Measurements from ENCODE around the gene TMEM184A. TPM values are rescaled to one million over a fixed set of nuclear protein-coding genes. Genes with fewer than 3 reads are reported as not detected.

Gene TMEM184A
- total RNA-seq, 1 donor from 2014 or later, result 8.6 TPM

- Mint-ChIP-seq H3K27me3 (no peaks in the 10 kb centered on the region), H3K27ac (no peak overlapping the region), H3K36me3 (ENCODE audit: insufficient read depth) (peaks cover 8% of the 10 kb centered on the region), H3K4me1 (ENCODE audit: low read depth) (no peaks in the 10 kb centered on the region), H3K4me3 (ENCODE audit: low read depth) (no peak overlapping the region), H3K9me3 (ENCODE audit: low read depth) (no peaks in the 10 kb centered on the region)
- DNase-seq (ENCODE audit: low spot score, unreplicated experiment), result no peak
- TF ChIP-seq CTCF (IDR thresholded peaks at IDR 0.05; ENCODE audit: unreplicated experiment), result no peak
Observed at GRCh38 chr7:1493571-1493970, 62.4 kb downstream of the TMEM184A start.

- DNase-seq (ENCODE audit: low spot score, unreplicated experiment), result no peak
- no peak overlapping the region for H3K4me3 Mint-ChIP-seq (ENCODE audit: low read depth)
- no peaks in the 10 kb centered on the region for H3K9me3 Mint-ChIP-seq (ENCODE audit: low read depth)
- H3K36me3 Mint-ChIP-seq (ENCODE audit: insufficient read depth), result peaks cover 13% of the 10 kb centered on the region
- no peaks in the 10 kb centered on the region for H3K4me1 Mint-ChIP-seq (ENCODE audit: low read depth)
- H3K27ac Mint-ChIP-seq, result no peak overlapping the region
- TF ChIP-seq CTCF (IDR thresholded peaks at IDR 0.05; ENCODE audit: unreplicated experiment), result no peak
- no peaks in the 10 kb centered on the region for H3K27me3 Mint-ChIP-seq
Observed at GRCh38 chr7:1493129-1493528, 62.9 kb downstream of the TMEM184A start.

- TF ChIP-seq CTCF (IDR thresholded peaks at IDR 0.05; ENCODE audit: unreplicated experiment), result no peak
- H3K27ac Mint-ChIP-seq, result no peak overlapping the region
- H3K4me1 Mint-ChIP-seq (ENCODE audit: low read depth), result no peaks in the 10 kb centered on the region
- H3K36me3 Mint-ChIP-seq (ENCODE audit: insufficient read depth), result peaks cover 13% of the 10 kb centered on the region
- no peaks in the 10 kb centered on the region for H3K27me3 Mint-ChIP-seq
- DNase-seq (ENCODE audit: low spot score, unreplicated experiment), result no peak
- H3K9me3 Mint-ChIP-seq (ENCODE audit: low read depth), result no peaks in the 10 kb centered on the region
- no peak overlapping the region for H3K4me3 Mint-ChIP-seq (ENCODE audit: low read depth)
Observed at GRCh38 chr7:1492640-1493039, 63.4 kb downstream of the TMEM184A start.

Other genes with a start within 250 kb of the TMEM184A start
- gene MICALL2, start 96.7 kb downstream of the TMEM184A start, total RNA-seq, result 12.7 and 13.9 TPM in 2 replicates
- gene INTS1, start 51.8 kb downstream of the TMEM184A start, total RNA-seq, result 145 and 150 TPM in 2 replicates
- gene MAFK, start 25.5 kb downstream of the TMEM184A start, total RNA-seq, result 21.5 and 26.2 TPM in 2 replicates
- 29.1 and 32.1 TPM in 2 replicates for gene PSMG3, start 13.8 kb upstream of the TMEM184A start, total RNA-seq
- gene ELFN1, start 114.1 kb upstream of the TMEM184A start, total RNA-seq, result 12.3 and 12.9 TPM in 2 replicates